ENCODE data around the gene KCNJ11.

The KCNJ11 gene

DNA sequence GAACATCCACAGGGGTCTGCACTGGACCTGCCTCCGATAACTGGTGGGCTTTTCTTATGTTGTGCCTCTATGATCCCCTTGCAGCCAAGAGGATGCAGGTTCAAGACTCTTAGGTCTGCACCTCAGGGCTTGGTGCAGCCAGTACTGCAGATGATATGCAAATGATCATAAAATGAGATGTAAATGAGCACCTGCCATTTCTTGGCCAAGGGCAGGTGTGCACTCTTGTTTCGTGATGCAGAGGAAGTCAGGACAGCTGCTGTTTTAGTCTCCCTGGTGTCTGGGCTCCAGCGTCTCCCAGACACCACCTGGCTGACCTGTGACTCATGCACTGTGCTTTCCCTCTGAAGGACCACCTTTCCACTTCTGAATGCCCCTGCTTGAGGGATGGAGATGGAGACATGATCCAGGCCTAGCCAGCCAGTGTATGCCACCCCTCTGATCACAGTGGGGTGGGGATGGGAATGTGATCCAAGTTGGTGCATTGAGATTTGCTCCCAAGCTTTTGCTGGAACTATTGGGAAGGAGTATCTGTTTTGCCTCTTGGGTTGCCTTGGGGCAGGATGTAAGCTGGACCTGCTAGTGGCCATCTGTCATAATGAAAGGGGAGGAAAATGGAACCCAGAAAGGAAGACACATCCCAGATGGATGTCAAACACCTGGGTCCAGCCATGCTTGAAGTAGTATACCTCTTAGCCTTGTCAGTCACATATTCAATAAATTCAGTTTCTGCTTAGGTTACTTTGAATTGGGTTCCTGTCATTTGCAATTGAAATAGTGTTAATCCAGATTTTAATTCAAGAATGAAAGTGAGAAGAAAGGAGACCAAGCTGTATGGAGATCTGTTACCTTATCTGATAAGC, 3.3 kb upstream of the KCNJ11 start:
- no peak for DNase-seq (ENCODE audit: low read depth, low spot score)

DNA sequence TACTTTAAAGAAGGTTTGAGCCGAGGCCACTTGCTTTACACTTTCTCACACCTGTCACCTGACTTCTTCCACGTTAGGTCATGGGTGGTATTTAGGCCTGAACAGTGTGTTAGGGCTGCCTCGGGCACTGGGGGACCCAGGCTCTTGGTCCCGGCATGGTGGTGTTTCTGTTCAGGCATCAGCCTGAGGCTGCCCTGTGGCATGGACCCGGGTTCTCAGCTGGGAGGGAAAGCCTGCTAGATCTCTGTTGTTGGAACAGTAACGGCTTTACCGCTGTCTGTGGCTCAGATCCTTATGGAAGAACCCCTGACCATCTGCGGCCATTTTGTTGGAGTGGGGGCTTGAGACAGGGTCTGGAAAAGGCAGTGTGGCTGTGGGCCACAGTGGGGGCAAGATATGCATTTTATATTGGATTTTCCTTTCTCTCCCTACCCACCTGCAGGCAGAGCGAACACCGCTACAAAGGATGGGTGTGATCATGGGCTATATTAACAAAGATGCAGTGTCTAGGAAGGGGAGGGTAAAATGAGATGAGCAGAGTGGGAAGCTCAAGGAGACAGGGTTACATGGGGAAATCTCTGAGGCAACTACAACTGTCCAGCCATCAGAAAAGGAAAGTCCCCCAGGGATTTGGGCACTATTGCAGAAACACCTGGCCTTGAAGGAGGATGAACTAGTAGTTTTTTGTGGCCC, 1.6 kb upstream of the KCNJ11 start:
- DNase-seq (ENCODE audit: low read depth, low spot score) = no peak

DNA sequence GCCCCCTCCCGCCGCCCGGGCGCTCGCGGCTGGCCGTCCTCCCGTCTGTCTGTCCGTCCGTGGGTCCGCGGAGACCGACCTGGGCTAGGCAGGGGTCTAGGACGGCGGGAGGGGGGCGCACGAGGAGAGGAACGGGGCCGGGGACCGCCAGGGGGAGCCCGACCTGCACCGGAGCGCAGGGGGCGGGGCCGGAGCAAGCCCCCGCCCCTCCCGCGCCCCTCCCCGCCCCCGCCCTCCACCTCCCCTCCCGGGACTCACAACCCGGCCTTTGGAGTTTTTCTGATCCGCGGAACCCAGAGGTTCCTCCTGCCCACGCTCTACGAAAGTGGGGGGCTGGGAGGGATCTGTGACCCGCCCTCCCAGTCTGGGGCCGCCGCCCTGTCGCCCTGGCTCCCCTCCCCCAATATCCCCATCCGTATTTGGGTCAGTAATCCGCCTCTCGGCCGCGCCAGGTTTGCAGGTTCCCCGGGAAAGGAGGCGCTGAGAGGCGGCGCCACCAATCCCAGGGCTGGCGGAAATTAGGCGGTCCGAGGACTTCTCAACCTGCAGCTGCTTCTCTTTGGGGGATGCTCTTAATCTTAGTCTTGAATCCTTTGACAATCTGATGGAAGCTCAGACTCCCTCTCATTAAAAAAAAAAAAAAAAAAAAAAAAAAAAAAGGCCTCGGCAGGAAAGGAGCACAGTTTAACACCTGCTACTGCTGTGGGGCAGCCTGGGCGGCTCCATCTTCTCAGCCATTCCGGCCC, 925 bp upstream of the KCNJ11 start:
- peak; percentile 57 for DNase-seq (ENCODE audit: low read depth, low spot score)

DNA sequence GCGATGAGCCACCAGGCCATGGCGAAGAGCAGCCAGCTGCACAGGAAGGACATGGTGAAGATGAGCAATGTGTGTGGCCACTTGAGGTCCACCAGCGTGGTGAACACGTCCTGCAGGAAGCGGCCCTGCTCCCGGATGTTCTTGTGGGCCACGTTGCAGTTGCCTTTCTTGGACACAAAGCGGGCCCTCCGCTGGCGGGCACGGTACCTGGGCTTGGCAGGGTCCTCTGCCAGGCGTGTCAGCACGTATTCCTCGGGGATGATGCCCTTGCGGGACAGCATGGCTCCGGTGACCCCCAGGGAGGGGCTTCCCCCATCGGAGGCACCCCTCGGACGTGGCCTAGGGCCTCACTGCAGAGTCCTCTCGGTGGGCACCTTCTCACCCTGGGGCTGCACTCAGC, 648 bp downstream of the KCNJ11 start:
- DNase-seq (ENCODE audit: low read depth, low spot score) = no peak

DNA sequence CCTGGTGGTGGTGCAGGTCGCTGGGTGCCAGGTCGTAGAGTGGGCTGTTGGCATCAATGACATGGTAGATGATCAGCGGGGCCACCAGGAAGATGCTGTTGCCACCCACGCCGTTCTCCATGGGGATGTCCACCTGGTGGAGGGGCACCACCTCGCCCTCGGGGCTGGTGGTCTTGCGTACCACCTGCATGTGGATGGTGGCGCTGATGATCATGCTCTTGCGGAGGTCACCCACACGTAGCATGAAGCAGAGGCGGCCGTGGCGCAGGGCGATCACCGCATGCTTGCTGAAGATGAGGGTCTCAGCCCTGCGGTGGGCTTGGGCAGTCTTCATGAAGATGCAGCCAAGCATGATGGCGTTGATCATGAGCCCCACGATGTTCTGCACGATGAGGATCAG, 1.2 kb downstream of the KCNJ11 start:
- no peak for DNase-seq (ENCODE audit: low read depth, low spot score)

DNA sequence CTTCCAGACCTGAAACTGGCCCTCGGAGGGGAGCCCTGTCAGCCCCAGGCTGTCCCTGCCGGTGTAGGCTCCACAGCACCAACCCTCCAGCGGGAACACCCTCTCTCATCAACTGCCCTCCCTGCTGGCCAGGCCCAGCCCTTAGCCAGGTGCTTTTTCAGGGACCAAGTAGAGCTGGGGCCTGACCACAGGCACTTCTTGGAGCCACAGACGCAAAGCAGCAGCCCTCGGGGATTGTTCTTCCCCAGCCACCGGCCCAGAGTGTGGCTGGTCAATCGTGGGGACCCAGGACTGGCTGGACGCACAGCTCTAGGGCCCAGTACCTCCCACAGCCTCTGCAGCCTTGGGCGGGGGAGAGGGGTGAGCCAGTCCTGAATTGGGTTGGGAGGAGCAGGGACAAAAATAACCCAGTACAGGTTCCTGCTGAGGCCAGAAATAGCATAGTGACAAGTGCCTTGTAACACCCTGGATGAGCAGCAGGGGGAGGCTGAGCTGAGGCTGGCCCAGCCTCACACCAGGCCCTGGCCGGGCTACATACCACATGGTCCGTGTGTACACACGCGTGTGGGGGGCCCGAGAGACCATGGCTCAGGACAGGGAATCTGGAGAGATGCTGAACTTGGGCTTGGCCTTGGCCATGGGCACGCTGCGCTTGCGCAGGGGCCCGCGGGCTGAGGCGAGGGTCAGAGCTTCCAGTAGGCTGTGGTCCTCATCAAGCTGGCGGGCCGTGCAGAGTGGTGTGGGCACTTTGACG, 2.0 kb downstream of the KCNJ11 start:
- no peak for DNase-seq (ENCODE audit: low read depth, low spot score)

DNA sequence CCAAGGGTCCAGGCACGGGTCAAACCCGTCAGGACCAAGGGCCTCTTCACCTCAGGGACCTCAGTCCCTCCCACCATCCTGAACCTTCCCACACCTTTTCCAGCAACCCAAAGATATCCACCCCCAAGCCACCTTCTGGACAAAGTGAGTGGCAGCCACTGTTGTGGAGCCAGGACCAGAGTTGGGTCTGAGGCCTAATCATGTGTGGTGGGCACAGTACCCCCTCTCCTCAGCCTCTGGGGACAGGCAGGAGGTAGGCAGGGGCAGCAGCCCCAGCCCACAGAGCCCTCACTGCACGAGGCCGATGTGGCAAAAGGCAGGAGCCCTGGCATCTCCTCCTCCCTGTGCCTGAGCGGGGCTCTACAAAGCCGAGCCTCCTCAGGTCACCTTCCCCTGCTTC, 2.5 kb downstream of the KCNJ11 start:
- DNase-seq (ENCODE audit: low read depth, low spot score) = no peak

DNA sequence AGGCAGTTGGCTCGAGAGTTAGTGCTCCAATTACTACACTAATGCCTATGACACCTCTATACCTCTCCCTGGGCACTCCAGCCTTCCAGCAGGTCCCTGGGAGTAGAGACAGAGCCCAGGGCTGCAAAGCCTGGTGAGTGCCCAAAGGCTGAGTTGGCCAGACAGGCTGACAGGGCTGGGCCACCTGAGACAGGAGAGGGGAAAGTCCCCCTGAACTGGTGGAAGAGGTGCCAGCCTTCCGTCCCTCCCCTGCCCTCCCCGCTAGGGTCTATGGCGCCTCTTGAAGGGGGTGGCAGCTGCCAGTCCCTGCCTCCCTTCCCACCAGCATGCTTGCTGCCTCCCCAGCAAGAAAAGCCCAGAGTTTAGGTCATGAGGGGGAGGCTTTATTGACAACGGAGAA, 3.0 kb downstream of the KCNJ11 start:
- DNase-seq (ENCODE audit: low read depth, low spot score) = no peak

DNA sequence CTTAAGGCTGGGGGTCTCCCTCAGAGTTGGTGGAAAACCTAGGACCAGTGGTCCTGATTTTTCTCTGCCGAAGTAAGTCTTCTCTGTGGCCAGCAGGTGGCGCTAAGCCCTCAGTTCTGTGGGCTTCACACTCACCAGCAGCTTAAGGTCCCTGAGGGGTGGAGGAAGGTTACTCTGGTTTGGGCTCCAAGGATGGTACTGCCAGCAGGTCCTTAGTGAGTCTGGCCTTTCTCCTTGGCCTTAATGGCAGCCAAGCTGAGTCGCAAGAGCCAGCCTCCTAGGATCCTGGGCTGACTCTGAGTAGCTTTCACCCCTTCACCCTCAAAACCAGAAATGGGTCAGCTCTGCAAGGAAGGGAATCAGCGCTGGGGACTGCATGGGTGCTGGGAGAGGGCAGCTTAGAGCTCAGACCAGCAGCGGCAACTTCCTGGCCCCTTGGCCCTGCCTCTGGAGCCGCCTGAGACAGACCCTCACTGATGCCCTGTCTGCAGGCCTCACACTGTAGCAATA, 4.4 kb downstream of the KCNJ11 start:
- DNase-seq (ENCODE audit: low read depth, low spot score) = peak; percentile 68

DNA sequence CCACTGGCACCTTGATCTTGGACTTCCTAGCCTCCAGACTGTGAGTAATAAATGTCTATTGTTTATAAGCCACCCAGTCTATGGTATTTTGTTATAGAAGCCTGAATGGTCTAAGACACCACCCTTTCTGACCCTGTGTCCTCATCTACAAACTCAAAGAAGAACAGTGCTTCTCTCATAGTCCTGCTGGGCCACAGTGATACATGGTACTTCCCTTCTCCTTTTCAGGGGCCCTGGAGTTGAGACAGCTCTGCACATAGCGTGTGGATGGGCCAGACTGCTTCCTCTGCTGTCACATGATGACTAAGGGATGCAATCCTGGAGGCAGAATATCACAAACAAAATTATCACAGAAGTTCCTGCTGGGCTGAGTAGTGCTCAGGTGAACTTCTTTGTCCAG, 5.0 kb downstream of the KCNJ11 start:
- DNase-seq (ENCODE audit: low read depth, low spot score) = no peak

DNA sequence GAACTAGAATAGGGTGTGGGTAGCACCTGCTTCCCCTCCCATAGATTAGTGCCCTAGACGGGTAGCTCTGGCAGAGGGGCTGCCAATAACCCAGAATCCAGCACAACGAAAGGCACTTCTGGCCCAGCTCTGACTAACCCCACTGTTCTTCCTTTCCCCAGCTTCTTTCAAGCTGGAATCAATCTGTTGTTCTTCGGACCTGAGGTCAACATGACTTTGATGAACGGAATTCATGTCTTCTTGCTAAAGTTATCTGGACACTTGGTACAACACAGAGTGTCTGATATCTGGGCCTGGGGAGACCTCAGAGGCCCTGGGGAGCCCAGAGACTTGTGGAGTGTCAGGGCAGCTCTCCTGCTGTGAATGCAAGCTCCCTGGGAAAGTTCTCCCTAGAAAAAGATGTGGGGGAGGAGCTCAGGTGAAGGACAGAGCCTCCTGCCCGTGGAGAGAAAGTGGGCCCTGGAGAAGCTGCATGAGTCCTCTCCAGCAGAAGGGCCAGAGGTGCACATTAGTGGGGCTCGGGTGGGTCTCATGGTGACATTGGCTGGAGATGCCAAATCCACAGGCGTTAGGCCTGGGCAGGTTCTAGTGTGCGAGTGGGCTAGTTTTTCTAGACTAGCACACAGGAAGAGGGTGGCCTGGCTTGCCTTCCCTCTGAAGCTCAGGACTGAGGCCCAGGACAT, 6.3 kb downstream of the KCNJ11 start:
- DNase-seq (ENCODE audit: low read depth, low spot score) = no peak

DNA sequence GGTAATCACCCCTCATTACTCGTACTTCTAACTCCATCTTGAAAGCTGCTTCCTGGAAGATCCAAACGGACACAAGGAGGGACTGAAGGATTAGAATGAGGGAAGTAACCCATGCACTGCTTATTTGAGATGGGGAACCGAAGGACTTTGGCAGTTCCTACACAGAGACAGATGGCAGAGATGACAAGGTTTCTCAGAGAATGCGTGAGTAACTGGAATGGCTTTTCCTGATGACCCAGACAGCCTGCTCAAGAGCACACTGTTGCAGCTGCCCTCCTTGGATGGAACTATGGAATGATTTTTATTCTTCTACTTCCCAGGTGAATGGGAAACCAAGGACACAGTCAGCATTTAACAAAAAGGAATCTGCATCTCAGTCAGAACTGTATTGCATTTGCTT, 7.3 kb downstream of the KCNJ11 start:
- DNase-seq (ENCODE audit: low read depth, low spot score) = no peak

DNA sequence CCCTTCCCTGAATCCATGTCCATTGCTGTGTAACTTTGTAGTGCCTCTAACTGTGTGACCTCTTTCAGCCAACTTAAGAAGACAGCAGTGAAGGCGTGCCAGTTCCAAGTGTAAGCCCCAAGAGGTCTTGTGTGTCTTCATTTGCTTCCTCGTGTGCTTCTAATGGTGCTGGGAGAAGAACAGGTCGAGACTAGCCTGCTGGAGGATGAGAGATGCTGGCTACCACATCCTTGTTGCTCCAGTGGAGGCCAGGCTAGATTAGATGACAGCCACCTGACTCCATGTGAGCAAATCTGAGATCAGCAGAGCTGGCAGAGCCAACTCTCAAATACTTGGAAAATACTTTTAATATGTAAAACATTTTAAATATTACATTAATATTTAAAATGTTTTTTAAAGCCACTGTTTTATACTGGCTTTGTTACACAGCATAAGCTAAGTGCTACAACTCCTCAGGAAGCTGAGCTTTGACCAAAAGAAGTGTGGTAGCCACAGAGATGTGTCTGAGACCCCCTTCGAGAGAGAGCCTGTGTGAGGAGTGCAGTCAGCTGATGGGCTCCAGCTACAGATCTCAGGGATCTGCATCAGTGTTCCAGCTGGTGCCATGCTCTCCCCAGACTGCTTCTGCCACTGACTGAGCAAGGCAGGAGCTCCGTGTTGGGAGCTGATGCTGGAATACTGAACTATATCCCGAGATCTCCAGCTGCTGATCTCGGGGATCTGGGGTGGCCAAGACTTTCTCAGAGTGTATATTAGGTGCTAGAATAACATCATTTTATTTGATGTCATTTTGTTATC, 8.9 kb downstream of the KCNJ11 start:
- DNase-seq (ENCODE audit: low read depth, low spot score) = no peak

DNA sequence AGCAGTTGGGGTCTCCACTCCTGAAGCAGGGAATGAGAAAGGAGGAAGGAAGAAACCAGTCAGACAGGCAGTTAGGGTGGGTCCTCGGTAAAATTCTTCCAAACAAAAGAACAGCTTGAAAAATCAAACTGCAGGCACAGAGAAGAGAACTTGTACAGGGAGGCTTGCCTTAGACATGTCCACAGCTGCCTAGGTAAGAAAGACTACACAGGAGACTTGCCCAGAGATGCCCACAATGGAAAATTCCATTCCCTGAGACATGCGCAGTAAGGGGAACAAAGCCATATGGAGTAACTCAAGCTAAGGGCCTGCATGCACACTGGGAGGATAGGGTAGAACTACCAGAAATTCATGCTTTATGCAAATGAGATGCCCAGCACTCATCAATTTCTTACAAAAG, 9.8 kb downstream of the KCNJ11 start:
- no peak for DNase-seq (ENCODE audit: low read depth, low spot score)

DNA sequence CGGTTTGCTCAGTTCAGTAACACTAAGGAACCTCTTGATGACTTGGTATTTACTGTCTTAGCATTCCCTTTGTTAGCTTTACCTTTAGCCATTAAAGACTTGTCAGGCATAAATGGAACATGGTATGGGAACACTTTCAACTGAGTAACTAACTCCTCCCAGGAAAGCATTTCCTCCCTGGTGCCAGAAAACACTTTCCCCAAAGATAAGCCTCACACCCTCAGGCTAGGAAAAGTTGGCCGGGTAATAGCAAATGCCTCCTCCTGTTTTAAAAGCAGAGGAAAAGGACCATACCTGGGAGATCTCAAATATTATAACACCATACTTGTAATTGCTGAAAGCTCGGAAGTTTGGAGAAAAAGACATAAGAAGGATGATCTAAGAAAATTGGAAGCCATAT, 12.0 kb downstream of the KCNJ11 start:
- no peak for DNase-seq (ENCODE audit: low read depth, low spot score)

DNA sequence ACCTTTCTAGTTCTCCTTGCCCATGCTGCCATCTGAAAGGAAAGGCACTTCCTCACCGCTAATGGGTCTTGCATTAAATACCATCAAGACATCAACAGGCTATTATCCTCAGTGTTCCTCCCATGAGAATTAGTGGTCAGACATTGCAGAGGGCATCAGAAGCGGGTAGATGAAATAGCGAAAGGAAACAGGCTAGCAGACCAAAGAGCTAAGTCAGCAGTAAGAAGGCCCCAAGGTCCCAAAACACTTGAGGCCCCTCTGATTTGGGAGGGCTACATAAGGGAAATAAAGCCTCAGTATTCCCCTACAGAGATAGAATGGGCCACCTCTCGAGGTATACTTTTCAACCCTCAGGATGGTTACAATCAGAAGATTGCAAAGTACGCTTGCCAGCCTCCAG, 12.9 kb downstream of the KCNJ11 start:
- no peak for DNase-seq (ENCODE audit: low read depth, low spot score)

DNA sequence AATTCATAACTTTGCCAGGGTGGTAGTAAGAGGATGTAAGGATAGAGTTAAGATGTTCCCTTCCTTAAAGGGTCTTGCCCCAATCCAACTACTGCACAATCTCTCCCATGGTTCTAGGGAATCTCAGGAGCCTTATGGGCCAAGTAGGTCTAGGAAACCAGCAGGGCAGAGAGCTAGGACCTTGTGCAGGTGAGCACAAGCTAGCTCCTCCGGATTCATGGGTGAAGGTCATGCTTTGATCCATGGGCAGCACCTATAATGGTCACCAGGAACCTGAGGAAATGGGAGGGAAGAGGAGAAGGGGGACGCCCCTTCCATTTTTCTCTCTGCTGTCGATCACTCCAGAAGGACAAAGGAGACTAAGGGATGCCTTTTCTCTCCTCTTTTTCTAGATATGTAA, 16.8 kb downstream of the KCNJ11 start:
- no peak for DNase-seq (ENCODE audit: low read depth, low spot score)

DNA sequence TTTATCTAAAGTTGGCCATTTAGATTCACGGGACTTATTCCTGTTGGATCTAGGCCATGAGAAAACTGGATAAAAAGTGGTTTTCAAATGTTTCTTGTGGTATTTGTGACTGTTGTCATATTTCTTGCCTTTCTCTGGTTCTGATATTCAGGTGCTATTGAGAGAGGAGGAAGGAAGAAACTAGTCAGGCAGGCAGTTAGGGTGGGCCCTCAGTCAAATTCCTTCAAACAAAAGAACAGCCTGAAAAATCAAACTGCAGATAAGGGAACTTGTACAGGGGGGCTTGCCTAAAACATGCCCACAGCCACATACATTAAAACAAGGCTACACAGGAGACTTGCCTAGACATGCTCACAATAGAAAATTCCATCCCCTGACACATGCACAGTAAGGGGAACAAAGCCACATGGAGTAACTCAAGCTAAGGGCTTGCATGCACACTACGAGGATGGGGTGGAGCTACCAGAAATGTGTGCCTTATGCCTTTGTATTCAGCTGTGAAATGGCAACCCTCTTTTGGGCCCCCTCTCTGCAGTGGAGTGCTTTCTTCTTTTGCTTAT, 18.7 kb downstream of the KCNJ11 start:
- DNase-seq (ENCODE audit: low read depth, low spot score) = no peak

DNA sequence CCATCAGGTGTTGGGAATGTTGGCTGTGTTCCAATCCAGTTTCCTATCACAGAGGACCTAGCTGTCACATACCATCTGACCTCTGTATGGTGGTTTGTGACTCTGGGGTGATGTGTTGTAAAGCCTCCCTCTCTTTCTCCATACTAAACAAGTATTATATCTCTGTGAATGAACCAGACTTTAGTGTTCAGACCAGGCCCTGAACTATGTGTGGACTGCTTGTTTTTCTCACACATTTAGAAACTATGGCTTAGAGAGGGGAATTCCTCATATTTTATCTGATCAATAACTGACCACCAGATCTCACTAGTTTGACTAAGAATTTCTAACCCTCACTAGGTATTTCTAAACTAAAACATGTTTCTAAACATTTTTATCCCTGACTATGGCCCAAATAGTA, 19.4 kb downstream of the KCNJ11 start:
- no peak for DNase-seq (ENCODE audit: low read depth, low spot score)

DNA sequence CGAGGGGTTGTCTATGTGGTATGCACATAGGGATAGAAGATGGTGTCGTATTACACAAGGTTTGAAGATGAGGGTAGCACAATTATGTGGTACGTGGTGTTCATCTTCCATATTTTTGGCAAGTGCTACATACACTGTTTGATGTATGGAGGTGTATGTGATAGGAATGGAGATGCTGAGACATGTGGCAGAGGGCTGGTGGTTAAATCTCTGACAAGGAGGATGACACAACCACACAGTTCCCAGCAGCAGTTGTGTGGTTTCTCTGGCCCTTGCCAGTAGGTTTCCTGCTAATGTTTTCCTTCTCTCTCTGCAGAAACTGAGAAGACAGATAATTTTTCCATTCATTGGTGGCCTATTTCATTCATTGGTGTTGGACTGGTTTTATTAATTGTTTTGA, 19.9 kb downstream of the KCNJ11 start:
- no peak for DNase-seq (ENCODE audit: low read depth, low spot score)
